Measurements from ENCODE around the gene HLA-B. TPM values are rescaled to one million over a fixed set of nuclear protein-coding genes. Genes with fewer than 3 reads are reported as not detected.
A peak's percentile ranks its signal among the peaks of the same experiment; 100 is the strongest.

The HLA-B gene
- total RNA-seq, 4 donors from 2014 or later: 193 to 1,414 (median 554) TPM

- WGBS, 2 donors: 85 to 90% methylated on average over 1 of the region's 1 CpG
- Histone ChIP-seq H3K4me1 (peaks cover 8 to 13% (median 10%) of the 10 kb centered on the region in 3 donors), H3K9me3 (no peaks in the 10 kb centered on the region), H3K27ac (no peak overlapping the region), H3K4me3 (no peak overlapping the region), H3K36me3 (peaks cover 0 to 12% (median 5%) of the 10 kb centered on the region in 3 donors), H3K27me3 (peaks cover 0 to 26% (median 0%) of the 10 kb centered on the region in 4 donors)
- DNase-seq: no peak
- TF ChIP-seq CTCF (IDR thresholded peaks at IDR 0.05) (no peak), POLR2A (IDR thresholded peaks at IDR 0.05) (no peak)
- intact Hi-C loops (cut with DNase I): no loop called here
These were observed 2.6 kb upstream of the HLA-B start for GRCh38 chr6:31359581-31359980.

- peaks cover 13 to 24% (median 15%) of the 10 kb centered on the region in 3 donors for H3K4me1 ChIP-seq
- peak overlapping the region in 1 of 4 donors; percentile 75 for H3K4me3 ChIP-seq
- TF ChIP-seq CTCF (IDR thresholded peaks at IDR 0.05): no peak
- no peak for TF ChIP-seq POLR2A (IDR thresholded peaks at IDR 0.05)
- no peak for DNase-seq
- H3K9me3 ChIP-seq: no peaks in the 10 kb centered on the region
- no peak overlapping the region for H3K27ac ChIP-seq
- WGBS, 2 donors: 53 to 82% methylated on average over 4 of the region's 4 CpGs
- intact Hi-C loops (cut with DNase I): no loop called here
- peaks cover 0 to 24% (median 9%) of the 10 kb centered on the region in 3 donors for H3K36me3 ChIP-seq
- peaks cover 0 to 16% (median 0%) of the 10 kb centered on the region in 4 donors for H3K27me3 ChIP-seq
These were observed 1.3 kb upstream of the HLA-B start for GRCh38 chr6:31358302-31358701.

GRCh38 chr6:31357886-31358285 lies 907 bp upstream of the HLA-B start:
- DNase-seq: no peak
- Histone ChIP-seq H3K4me3 (peak overlapping the region in 2 of 4 donors; percentile 56 to 75), H3K4me1 (peaks cover 13 to 27% (median 16%) of the 10 kb centered on the region in 3 donors), H3K36me3 (peaks cover 0 to 28% (median 9%) of the 10 kb centered on the region in 3 donors), H3K27ac (peak overlapping the region in 3 of 4 donors; percentile 39 to 93 (median 91)), H3K27me3 (peaks cover 0 to 13% (median 0%) of the 10 kb centered on the region in 4 donors), H3K9me3 (no peaks in the 10 kb centered on the region)
- intact Hi-C loops (cut with DNase I): no loop called here
- WGBS, 2 donors: 24 to 44% methylated on average over 6 of the region's 6 CpGs
- TF ChIP-seq CTCF (IDR thresholded peaks at IDR 0.05) (no peak), POLR2A (IDR thresholded peaks at IDR 0.05) (no peak)

- peak overlapping the region; percentile 56 to 75 (median 72) for H3K4me3 ChIP-seq
- no peaks in the 10 kb centered on the region for H3K9me3 ChIP-seq
- H3K36me3 ChIP-seq: peaks cover 0 to 28% (median 9%) of the 10 kb centered on the region in 3 donors
- intact Hi-C loops (cut with DNase I): no loop called here
- H3K27me3 ChIP-seq: no peaks in the 10 kb centered on the region
- DNase-seq: no peak
- peaks cover 13 to 27% (median 16%) of the 10 kb centered on the region in 3 donors for H3K4me1 ChIP-seq
- no peak for TF ChIP-seq POLR2A (IDR thresholded peaks at IDR 0.05)
- no peak for TF ChIP-seq CTCF (IDR thresholded peaks at IDR 0.05)
- 2% methylated on average over 17 of the region's 83 CpGs; no CpG with 5 or more reads in 1 of the 2 donors for WGBS, 2 donors
- H3K27ac ChIP-seq: peak overlapping the region; percentile 87 to 93 (median 89)
These were observed 598 bp downstream of the HLA-B start for GRCh38 chr6:31356216-31356945.

- 20 to 57% methylated on average over 1 to 3 of the region's 5 CpGs for WGBS, 2 donors
These were observed 1.4 kb downstream of the HLA-B start for GRCh38 chr6:31355583-31355948.

More at GRCh38 chr6:31355583-31355948, 1.4 kb downstream of the HLA-B start:
- TF ChIP-seq POLR2A (IDR thresholded peaks at IDR 0.05) (no peak), CTCF (IDR thresholded peaks at IDR 0.05) (no peak)
- peaks cover 13 to 27% (median 16%) of the 10 kb centered on the region in 3 donors for H3K4me1 ChIP-seq
- peak overlapping the region in 1 of 4 donors; percentile 87 for H3K27ac ChIP-seq
- intact Hi-C loops (cut with DNase I): no loop called here
- DNase-seq: no peak
- H3K36me3 ChIP-seq: peaks cover 0 to 28% (median 9%) of the 10 kb centered on the region in 3 donors
- no peaks in the 10 kb centered on the region for H3K27me3 ChIP-seq
- peak overlapping the region; percentile 4 to 75 (median 72) for H3K4me3 ChIP-seq
- no peaks in the 10 kb centered on the region for H3K9me3 ChIP-seq
